Activated CD4-positive, alpha-beta T cell treated with anti-CD3 and anti-CD28 coated beads, Interleukin-2, amount 50 U/mL, for 4 hours (primary cell): ENCODE measurements around the gene MOSPD2.

Source experiments
- DNase-seq, 2 experiments: peaks; one replicate each; pipeline ENCODE4 v3.0.0-alpha.2; 2020

MOSPD2 gene

DNA sequence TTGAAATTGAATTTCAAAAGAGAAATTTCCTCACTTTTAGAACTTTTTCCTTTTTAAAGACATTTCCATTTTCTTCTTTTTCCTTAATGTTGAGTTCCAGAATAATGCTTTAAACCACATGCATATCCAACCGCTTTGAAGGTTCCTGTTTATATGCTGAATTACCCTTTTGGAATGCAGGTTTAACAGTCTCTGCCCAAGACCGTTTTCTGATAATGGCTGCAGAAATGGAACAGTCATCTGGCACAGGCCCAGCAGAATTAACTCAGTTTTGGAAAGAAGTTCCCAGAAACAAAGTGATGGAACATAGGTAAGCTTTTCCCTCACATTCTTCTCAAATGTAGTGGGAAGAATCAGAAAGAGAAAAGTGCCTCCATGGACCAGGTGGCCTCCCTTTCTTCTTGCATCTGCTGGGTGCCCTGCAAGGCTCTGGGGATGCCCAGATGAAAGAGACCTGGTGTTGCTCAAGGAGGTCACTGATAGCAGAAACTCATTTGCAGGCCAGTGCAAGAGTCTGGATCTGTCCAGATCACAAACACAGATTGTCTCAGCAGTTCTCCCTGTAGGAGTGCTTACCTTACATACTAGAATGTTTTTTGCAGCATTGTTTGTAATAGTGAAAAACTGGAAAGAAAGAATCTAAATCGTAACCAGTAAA, 42.9 kb downstream of the MOSPD2 start:
- no peak for DNase-seq

- DNase-seq: no peak
Measured at GRCh38 chrX:14919407-14919806, 46.2 kb downstream of the MOSPD2 start.

DNA sequence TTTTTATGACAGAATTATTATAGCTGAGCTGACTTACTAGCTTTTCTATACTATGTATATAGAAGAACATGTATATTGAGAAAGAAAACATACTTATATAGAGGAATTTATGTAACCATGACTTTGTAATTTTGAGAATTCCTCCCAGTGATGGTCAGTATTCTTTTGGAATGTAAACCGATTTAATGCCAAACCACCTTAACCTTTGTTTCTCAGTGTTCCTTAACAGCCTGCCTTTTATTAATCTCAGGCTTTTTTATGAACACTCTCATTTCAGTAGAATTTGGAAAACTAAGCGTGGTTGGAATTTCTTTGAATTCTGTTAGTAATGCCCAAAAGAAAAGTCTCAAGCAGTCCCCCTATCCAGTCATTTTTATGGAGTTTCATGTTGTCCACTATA, 47.0 kb downstream of the MOSPD2 start:
- no peak for DNase-seq

DNA sequence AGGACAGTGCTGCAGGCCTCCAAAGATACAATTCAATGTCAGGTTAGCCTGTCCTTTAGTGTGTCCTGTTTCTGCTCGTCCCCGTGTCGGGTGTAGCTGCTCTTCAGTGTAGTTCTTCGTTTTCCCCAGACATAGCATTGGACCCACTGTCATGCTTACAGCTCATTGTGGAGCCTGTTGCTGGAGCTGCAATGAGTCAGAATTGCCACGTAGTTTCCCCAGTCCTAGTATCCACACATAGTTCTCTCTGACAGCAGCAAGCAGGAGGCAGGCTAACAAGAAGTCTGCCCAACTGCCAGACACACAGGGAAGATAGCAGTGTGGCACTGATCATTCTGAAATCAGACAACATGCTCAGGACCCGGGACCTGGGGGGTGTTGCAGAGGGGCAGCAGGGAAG, 49.2 kb downstream of the MOSPD2 start:
- no peak for DNase-seq

DNA sequence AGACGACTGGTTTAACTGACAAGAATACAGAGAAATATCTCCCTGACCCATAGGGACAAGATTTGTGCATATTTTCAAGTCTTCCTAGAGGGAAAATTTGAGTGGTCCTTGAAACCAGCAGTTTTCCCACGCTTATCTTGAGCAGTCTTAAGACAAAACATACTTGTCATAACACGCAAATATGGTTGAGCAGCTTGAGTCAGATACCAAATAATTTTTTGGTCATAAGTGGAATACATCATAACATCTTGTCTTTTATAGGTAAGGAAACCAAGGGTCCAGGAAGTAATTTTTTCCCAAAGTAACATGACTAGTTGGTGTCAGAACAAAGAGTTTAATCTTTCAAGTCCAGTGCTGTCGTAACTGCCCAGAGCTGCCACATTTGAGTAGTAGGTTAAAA, 50.5 kb downstream of the MOSPD2 start:
- no peak for DNase-seq

GRCh38 chrX:14926471-14926870, 53.2 kb downstream of the MOSPD2 start:
- no peak for DNase-seq

- DNase-seq: no peak
Measured at GRCh38 chrX:14927401-14927800, 54.2 kb downstream of the MOSPD2 start.

DNA sequence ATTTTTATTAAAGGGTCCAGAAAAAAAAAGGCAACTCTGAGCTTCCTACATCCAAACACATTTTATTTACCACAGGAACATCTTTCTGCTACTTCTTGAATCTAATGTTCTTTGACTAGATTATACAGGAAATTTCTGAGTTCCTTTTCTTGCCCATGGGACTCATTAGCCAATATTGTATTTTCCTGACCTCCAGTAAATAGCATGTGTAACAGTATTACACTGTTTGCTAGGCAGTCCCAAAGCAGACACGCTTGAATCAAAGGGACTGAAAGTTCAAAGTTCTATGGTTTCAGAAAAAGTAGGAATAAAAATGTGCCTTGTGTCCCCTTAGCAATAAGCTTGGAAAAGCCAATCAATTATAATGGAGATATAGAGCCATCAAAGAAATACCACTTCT, 57.4 kb downstream of the MOSPD2 start:
- DNase-seq: no peak

- no peak for DNase-seq
Measured at GRCh38 chrX:14932136-14932535, 58.9 kb downstream of the MOSPD2 start.

GRCh38 chrX:14934423-14934822, 61.2 kb downstream of the MOSPD2 start:
- no peak for DNase-seq

DNA sequence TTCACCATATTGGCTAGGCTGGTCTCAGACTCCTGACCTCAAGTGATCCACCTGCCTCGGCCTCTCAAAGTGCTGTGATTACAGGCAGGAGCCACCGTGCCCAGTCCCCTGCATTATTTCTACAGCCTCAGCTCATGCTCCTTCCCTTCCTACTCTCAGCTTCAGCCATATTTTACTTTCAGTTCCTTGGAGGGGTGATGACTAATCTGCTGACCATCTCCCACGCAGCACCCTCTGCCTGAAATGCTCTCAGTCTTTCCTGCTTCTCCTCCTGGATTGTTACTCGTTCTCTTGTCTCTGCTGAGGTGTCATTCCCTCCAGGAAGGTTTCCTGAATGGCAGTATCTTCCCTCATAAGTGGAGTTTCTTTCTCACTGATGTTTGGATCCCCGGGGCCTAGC, 63.3 kb downstream of the MOSPD2 start:
- no peak for DNase-seq

DNA sequence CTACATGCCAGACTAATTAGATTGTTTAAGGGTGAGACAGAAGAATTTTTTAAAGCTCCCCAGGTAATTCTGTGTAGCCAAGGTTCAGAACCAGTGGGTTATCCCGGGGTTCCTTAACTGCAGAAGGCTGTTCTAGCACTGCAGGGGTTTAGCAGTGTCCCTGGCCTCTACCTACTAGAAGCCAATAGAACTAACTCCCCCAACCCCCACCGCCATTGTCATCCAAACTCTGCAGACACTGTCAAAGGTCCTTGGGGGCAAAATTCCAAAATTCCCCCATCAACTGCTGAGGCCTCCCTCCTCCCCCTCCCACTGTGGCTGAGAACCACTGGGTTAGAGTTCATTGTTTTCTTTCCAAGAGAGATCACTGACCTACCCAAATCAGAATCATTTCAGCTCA, 66.4 kb downstream of the MOSPD2 start:
- no peak for DNase-seq

GRCh38 chrX:14941301-14941700, 68.1 kb downstream of the MOSPD2 start:
- DNase-seq: no peak

GRCh38 chrX:14942341-14942740, 69.1 kb downstream of the MOSPD2 start:
- no peak for DNase-seq

- no peak for DNase-seq
Measured at GRCh38 chrX:14943962-14944361, 70.7 kb downstream of the MOSPD2 start.

GRCh38 chrX:14946606-14947155, 73.5 kb downstream of the MOSPD2 start:
- DNase-seq: no peak

GRCh38 chrX:14948691-14949090, 75.5 kb downstream of the MOSPD2 start:
- DNase-seq: no peak

- no peak for DNase-seq
Measured at GRCh38 chrX:14956813-14957582, 83.8 kb downstream of the MOSPD2 start.

- DNase-seq: no peak
Measured at GRCh38 chrX:14963447-14964236, 90.4 kb downstream of the MOSPD2 start.

DNA sequence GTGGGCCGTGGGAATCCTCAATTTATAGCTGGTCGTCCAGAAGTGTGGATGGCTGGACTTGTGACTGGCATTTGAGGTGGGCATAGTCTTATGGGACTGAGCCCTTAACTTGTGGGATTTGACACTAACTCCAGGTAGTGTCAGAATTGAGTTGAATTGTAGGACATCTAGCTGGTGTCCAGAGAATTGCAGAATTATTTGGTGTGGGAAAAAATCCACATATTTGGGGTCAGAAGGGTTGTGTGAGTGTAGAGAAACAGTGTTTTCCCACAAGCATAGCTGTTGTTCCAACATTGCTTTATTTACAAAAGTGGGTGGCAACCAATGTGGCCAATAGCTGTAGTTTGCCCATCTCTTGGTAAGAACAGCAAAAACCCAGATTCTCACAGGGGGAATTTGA, 91.3 kb downstream of the MOSPD2 start:
- DNase-seq: no peak
